GM23338 (cell line): ENCODE data around the gene NRIP3. TPM values are rescaled to one million over a fixed set of nuclear protein-coding genes. Genes with fewer than 3 reads are reported as not detected.

ENCODE experiments used
- ATAC-seq: fragments of 200-7000 bp; cut with Tn5 transposase; 3 replicates; pipeline ENCODE4 v1.9.1; 2020
- DNase-seq: peaks from one replicate; pipeline ENCODE4 v3.0.0-alpha.2; 2015; ENCODE audit warnings: low spot score
- H2AFZ ChIP-seq: fragments of 200-600 bp; sonication (generic); 2 replicates; pipeline ENCODE4 v1.8.0; 2016; ENCODE audit warnings: antibody characterized with exemption, mild to moderate bottlenecking, moderate library complexity
- H3F3A ChIP-seq: fragments of 200-600 bp; sonication (generic); replicated peaks from 2 replicates; pipeline ENCODE4 v1.8.0; 2017; ENCODE audit warnings: antibody characterized with exemption, mixed run types, low read depth
- H3K27ac ChIP-seq: fragments of 200-600 bp; sonication (generic); 2 replicates; pipeline ENCODE4 v1.6.1; 2016; ENCODE audit warnings: low read depth
- H3K27me3 ChIP-seq: fragments of 200-600 bp; sonication (generic); 2 replicates; pipeline ENCODE4 v1.8.0; 2016; ENCODE audit warnings: mild to moderate bottlenecking, mixed run types, moderate library complexity; ENCODE audit not compliant: insufficient read depth
- H3K36me3 ChIP-seq: fragments of 200-600 bp; sonication (generic); 2 replicates; pipeline ENCODE4 v1.8.0; 2016; ENCODE audit warnings: mild to moderate bottlenecking; ENCODE audit not compliant: insufficient read depth
- H3K4me1 ChIP-seq: fragments of 200-600 bp; sonication (generic); 2 replicates; pipeline ENCODE4 v1.8.0; 2016; ENCODE audit warnings: mild to moderate bottlenecking, moderate library complexity; ENCODE audit not compliant: insufficient read depth
- H3K4me2 ChIP-seq: fragments of 200-600 bp; sonication (generic); 2 replicates; pipeline ENCODE4 v1.7.1; 2017; ENCODE audit warnings: mixed run types
- H3K4me3 ChIP-seq: fragments of 200-600 bp; sonication (generic); 2 replicates; pipeline ENCODE4 v1.6.1; 2016; ENCODE audit warnings: mixed run types
- H3K79me2 ChIP-seq: fragments of 200-600 bp; sonication (generic); replicated peaks from 2 replicates; pipeline ENCODE4 v1.8.0; 2017; ENCODE audit warnings: mild to moderate bottlenecking; ENCODE audit not compliant: insufficient read depth
- H3K9me2 ChIP-seq: fragments of 200-600 bp; sonication (generic); 2 replicates; pipeline ENCODE4 v1.8.0; 2017; ENCODE audit not compliant: insufficient read depth
- H4K20me1 ChIP-seq: fragments of 200-600 bp; sonication (generic); replicated peaks from 2 replicates; pipeline ENCODE4 v1.8.0; 2017; ENCODE audit warnings: mild to moderate bottlenecking; ENCODE audit not compliant: insufficient read depth
- H3K27ac Mint-ChIP-seq: 2 replicates; pipeline ENCODE4 v1.8.0; 2020; ENCODE audit warnings: inconsistent platforms, mild to moderate bottlenecking, moderate library complexity, mixed read lengths
- H3K27me3 Mint-ChIP-seq: 3 replicates; pipeline ENCODE4 v1.8.0; 2022; ENCODE audit warnings: low read depth, mild to moderate bottlenecking, moderate library complexity, mixed read lengths, inconsistent platforms; ENCODE audit not compliant: insufficient read depth, poor library complexity
- H3K36me3 Mint-ChIP-seq: 3 replicates; pipeline ENCODE4 v1.8.0; 2021; ENCODE audit warnings: low read depth, mild to moderate bottlenecking, inconsistent platforms, moderate library complexity, mixed read lengths
- H3K4me1 Mint-ChIP-seq: 3 replicates; pipeline ENCODE4 v1.8.0; 2020; ENCODE audit warnings: mild to moderate bottlenecking, inconsistent platforms, mixed read lengths
- H3K4me3 Mint-ChIP-seq: 3 replicates; pipeline ENCODE4 v1.8.0; 2021; ENCODE audit warnings: moderate library complexity, mild to moderate bottlenecking, inconsistent platforms, mixed read lengths
- H3K9me3 Mint-ChIP-seq: 3 replicates; pipeline ENCODE4 v1.8.0; 2020; ENCODE audit warnings: moderate library complexity, mild to moderate bottlenecking, inconsistent platforms, mixed read lengths
- EZH2 ChIP-seq: fragments of 200-600 bp; sonication (generic); IDR thresholded peaks from one replicate; pipeline ENCODE4 v1.8.0; 2017; ENCODE audit warnings: antibody characterized with exemption, mild to moderate bottlenecking, low read depth; ENCODE audit not compliant: unreplicated experiment
- POLR2AphosphoS5 ChIP-seq: IDR thresholded peaks from 2 replicates; pipeline ENCODE4 v1.6.1; 2016; ENCODE audit warnings: antibody characterized with exemption, low read depth
- STAT1 ChIP-seq: IDR thresholded peaks from one replicate; pipeline ENCODE4 v1.6.1; 2016; ENCODE audit warnings: antibody characterized with exemption; ENCODE audit not compliant: unreplicated experiment
- ZNF331 ChIP-seq: fragments of 250-450 bp; sonication (Bioruptor Pico); IDR thresholded peaks from 2 replicates; pipeline ENCODE4 v1.5.0; 2020; ENCODE audit warnings: low read depth, mild to moderate bottlenecking, moderate library complexity
- polyA plus RNA-seq: library from polyadenylated mRNA; unstranded; fragments of >200 nt; fragmentation: Nextera tagmentation; extraction: Ambion mirVana; gene quantifications from 2 replicates; pipeline ENCODE4 v1.2.1, GENCODE V29; 2016
- total RNA-seq: library from RNA; depleted of rRNA; stranded (reverse); fragments of >200 nt; shearing (Covaris generic); gene quantifications from 2 replicates; pipeline ENCODE4 v1.2.3, GENCODE V29; 2014
- TF ChIP-seq, protein P1 (sequence below), 2 experiments: fragments of 200-600 bp in 1 of 2; sonication (generic) in 1 of 2; conservative IDR thresholded peaks; 2 replicates each; pipeline versions ENCODE4 v1.5.1 to v1.6.1; 2016 to 2017; ENCODE audit warnings: antibody characterized with exemption in 2 of 2, low read depth in 2 of 2, mild to moderate bottlenecking in 2 of 2, moderate library complexity in 1 of 2

NRIP3 gene
- total and polyA plus RNA-seq, 2 experiments from 2014 or later: 3.0 to 7.9 TPM

DNA sequence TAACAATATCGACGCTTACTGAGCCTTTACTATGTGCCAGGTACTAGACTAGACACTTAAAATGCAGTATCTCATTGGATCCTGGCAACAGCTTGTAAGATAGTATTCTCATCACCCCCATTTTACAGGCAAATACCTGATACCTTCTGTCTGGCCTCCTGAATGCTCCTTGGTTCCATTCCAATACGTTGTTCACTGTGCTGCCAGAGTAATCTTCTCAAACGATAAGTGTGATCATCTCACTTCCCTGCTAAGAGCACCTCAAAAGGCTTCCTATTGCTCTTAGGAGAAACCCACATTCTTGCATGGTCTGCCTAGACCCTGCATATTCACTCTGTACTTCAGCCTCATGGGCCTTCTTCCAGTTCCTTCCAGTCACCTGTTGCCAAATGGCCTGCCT is 1.3 kb upstream of the NRIP3 start:
- Histone ChIP-seq H3K9me2 (no peaks in the 10 kb centered on the region), H3K79me2 (no peaks in the 10 kb centered on the region; the same call in 1 of the 2 replicates), H4K20me1 (peaks cover 4% of the 10 kb centered on the region; the same call in 1 of the 2 replicates), H3K4me1 (peaks cover 11% of the 10 kb centered on the region), H3K4me2 (peak overlapping the region; percentile 97; the same call in 1 of the 2 replicates), H3K27ac (no peak overlapping the region), H3F3A (peaks cover 6% of the 10 kb centered on the region), H3K27me3 (peaks cover 67% of the 10 kb centered on the region), H2AFZ (peak overlapping the region; percentile 94; the same call in 1 of the 2 replicates), H3K4me3 (peak overlapping the region; percentile 77), H3K36me3 (no peaks in the 10 kb centered on the region)
- Mint-ChIP-seq H3K27ac (no peak overlapping the region), H3K9me3 (0 out of 3 replicates have a peak, but pooled peaks cover 2% of the 10 kb centered on the region), H3K4me3 (peak overlapping the region; percentile 50), H3K27me3 (peaks cover 34% of the 10 kb centered on the region), H3K36me3 (no peaks in the 10 kb centered on the region), H3K4me1 (peaks cover 14% of the 10 kb centered on the region; the same call in 2 of the 3 replicates)
- ATAC-seq (no peak), DNase-seq (no peak)
- TF ChIP-seq STAT1 (no peak), EZH2 (peak; percentile 50)

DNA sequence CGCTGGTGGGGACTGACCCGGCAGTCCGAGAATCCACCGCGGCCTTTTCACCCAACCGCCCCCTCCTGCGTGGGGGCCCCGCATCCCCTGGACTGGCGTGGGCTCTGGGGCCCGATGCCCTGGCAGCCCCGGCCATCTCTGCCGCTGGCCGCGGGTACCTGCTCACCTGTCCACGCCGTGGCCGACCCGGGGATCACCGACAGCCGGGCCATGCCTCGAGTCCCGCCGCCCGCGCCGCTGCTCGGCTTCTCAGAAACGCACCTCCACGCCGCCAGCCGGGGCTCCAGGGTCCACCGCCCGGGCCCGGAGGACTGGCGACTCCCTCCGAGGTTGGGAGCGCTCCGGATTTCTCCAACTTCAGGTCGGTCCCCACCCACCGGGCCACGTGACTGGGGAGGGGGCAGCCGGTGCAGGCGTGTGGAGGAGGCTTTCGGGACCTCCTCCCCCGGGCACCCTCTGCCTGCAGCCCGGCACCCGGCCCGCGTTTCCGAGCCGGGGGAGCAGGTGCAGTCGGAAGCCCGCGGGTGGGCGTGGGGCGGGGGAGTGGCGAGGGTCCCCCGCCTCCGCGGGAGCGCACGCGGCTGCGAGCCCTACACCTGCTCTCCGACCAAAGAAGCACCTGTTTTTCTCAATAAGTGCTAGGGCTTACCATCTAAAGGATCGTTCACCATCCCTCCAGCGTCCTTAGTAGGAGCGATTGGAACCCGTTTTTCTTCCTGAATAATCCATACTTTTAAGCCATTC is 554 bp upstream of the NRIP3 start:
- H3K4me3 Mint-ChIP-seq: peak overlapping the region; percentile 51

More for the DNA sequence above, 554 bp upstream of the NRIP3 start:
- Histone ChIP-seq H3K27ac (no peak overlapping the region), H3K4me2 (peak overlapping the region; percentile 97), H2AFZ (peak overlapping the region; percentile 94), H3K9me2 (no peaks in the 10 kb centered on the region), H4K20me1 (peaks cover 4% of the 10 kb centered on the region; the same call in 1 of the 2 replicates), H3K4me1 (peaks cover 11% of the 10 kb centered on the region), H3K79me2 (no peaks in the 10 kb centered on the region; the same call in 1 of the 2 replicates), H3K36me3 (no peaks in the 10 kb centered on the region), H3K4me3 (peak overlapping the region; percentile 77), H3F3A (peaks cover 6% of the 10 kb centered on the region), H3K27me3 (peaks cover 67% of the 10 kb centered on the region)
- Mint-ChIP-seq H3K9me3 (no peaks in the 10 kb centered on the region), H3K4me1 (peaks cover 14% of the 10 kb centered on the region; the same call in 2 of the 3 replicates), H3K27ac (no peak overlapping the region), H3K36me3 (no peaks in the 10 kb centered on the region), H3K27me3 (peaks cover 34% of the 10 kb centered on the region)
- ATAC-seq (peak; percentile 75), DNase-seq (peak; percentile 82)
- TF ChIP-seq ZNF331 (CRISPR knock-in tag): no peak
- TF ChIP-seq POLR2AphosphoS5: no peak
- TF ChIP-seq, protein P1, sequence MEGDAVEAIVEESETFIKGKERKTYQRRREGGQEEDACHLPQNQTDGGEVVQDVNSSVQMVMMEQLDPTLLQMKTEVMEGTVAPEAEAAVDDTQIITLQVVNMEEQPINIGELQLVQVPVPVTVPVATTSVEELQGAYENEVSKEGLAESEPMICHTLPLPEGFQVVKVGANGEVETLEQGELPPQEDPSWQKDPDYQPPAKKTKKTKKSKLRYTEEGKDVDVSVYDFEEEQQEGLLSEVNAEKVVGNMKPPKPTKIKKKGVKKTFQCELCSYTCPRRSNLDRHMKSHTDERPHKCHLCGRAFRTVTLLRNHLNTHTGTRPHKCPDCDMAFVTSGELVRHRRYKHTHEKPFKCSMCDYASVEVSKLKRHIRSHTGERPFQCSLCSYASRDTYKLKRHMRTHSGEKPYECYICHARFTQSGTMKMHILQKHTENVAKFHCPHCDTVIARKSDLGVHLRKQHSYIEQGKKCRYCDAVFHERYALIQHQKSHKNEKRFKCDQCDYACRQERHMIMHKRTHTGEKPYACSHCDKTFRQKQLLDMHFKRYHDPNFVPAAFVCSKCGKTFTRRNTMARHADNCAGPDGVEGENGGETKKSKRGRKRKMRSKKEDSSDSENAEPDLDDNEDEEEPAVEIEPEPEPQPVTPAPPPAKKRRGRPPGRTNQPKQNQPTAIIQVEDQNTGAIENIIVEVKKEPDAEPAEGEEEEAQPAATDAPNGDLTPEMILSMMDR (conservative IDR thresholded peaks at IDR 0.05; ENCODE audit: low read depth in 2 of 2): no peak
